ENCODE results near the gene ST6GALNAC4. TPM values are rescaled to one million over a fixed set of nuclear protein-coding genes. Genes with fewer than 3 reads are reported as not detected.

The ST6GALNAC4 gene
- total RNA-seq, 1 experiment from 2014 or later = 38.0 TPM

DNA sequence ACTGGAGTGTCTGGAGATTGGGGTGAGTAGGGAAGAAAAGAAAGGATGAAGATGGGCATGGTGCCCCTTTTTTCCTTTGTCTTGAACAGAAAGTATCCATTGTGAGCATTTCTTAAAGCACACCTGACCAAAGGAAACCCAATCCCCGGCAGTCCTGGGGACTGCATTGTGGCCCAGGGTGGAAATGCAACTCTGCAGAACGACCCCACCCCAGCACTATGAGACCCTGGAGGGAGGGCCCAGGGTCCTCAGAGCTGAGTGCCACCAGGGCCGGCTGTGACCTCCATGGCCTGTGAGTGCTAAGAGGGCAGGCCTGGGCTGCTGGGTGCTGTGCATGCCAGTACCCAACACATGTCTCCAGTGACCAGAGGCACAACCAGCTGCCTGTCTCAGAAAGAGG, 45.4 kb upstream of the ST6GALNAC4 start:
- peaks cover 88% of the 10 kb centered on the region for H3K4me1 ChIP-seq (ENCODE audit: control insufficient read depth, insufficient read depth, low read length)
- CTCF ChIA-PET = no interaction called here
- no TSS peak for BruUV-seq (replicated peaks)
- POLR2A ChIA-PET = no interaction called here
- no peaks in the 10 kb centered on the region for H3K36me3 ChIP-seq (ENCODE audit: control insufficient read depth, insufficient read depth, low read length)
- DNase-seq (ENCODE audit: low read depth, low spot score) (no peak), ATAC-seq (no peak)
- 0 out of 4 replicates have a peak overlapping the region, but pooled peaks of 1 of the 2 experiments have one; percentile 24 for H3K4me3 ChIP-seq (ENCODE audit: low read depth in 2 of 2, low read length in 2 of 2)
- H3K9me3 ChIP-seq (ENCODE audit: control insufficient read depth, insufficient read depth, low read depth, low read length) = no peaks in the 10 kb centered on the region
- intact Hi-C loops (cut with micrococcal nuclease; ENCODE audit: unreplicated experiment) = no loop called here
- TF ChIP-seq, protein P1, sequence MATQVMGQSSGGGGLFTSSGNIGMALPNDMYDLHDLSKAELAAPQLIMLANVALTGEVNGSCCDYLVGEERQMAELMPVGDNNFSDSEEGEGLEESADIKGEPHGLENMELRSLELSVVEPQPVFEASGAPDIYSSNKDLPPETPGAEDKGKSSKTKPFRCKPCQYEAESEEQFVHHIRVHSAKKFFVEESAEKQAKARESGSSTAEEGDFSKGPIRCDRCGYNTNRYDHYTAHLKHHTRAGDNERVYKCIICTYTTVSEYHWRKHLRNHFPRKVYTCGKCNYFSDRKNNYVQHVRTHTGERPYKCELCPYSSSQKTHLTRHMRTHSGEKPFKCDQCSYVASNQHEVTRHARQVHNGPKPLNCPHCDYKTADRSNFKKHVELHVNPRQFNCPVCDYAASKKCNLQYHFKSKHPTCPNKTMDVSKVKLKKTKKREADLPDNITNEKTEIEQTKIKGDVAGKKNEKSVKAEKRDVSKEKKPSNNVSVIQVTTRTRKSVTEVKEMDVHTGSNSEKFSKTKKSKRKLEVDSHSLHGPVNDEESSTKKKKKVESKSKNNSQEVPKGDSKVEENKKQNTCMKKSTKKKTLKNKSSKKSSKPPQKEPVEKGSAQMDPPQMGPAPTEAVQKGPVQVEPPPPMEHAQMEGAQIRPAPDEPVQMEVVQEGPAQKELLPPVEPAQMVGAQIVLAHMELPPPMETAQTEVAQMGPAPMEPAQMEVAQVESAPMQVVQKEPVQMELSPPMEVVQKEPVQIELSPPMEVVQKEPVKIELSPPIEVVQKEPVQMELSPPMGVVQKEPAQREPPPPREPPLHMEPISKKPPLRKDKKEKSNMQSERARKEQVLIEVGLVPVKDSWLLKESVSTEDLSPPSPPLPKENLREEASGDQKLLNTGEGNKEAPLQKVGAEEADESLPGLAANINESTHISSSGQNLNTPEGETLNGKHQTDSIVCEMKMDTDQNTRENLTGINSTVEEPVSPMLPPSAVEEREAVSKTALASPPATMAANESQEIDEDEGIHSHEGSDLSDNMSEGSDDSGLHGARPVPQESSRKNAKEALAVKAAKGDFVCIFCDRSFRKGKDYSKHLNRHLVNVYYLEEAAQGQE (IDR thresholded peaks at IDR 0.05; ENCODE audit: insufficient read depth in 1 of 2, low read depth in 2 of 2, low read length in 1 of 2) = no peak
- in situ Hi-C loops (cut with HindIII; ENCODE audit: low pct_unique_long_range_greater_than_20kb, low sequenced_read_pairs) = no loop called here
- H3K27me3 ChIP-seq (ENCODE audit: control insufficient read depth, insufficient read depth, low read length) = no peaks in the 10 kb centered on the region
- peak overlapping the region; percentile 88 for H3K27ac ChIP-seq (ENCODE audit: low read length)

DNA sequence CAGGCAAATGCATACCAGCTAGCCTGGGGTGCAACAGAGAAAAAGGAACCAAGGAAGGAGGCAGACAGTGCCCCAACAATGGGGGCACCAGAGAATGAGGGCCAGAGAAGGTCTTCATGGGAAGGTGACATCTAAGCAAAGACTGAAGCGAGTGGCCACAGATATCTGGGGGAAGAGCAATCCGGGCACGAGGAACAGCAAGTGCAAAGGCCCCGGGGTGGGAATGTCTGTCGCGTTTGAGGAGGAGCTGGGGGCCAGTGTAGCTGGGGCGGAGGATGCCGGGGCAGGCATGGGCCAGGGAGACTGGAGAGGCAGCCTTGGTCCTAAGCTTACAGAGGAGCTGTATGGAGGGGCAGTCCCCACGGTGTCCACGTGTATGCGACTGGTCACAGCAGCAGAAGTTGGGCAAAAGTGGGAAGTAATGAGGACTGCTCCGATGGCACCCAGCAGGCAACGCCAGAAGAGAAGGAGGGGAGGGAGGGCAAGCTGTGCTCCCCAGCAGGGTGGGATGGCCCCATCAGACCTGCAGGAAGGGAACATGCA, 44.8 kb upstream of the ST6GALNAC4 start:
- no TSS peak for BruUV-seq (replicated peaks)
- DNase-seq (ENCODE audit: low read depth, low spot score) (no peak), ATAC-seq (no peak)
- Histone ChIP-seq H3K36me3 (ENCODE audit: control insufficient read depth, insufficient read depth, low read length) (no peaks in the 10 kb centered on the region), H3K9me3 (ENCODE audit: control insufficient read depth, insufficient read depth, low read depth, low read length) (no peaks in the 10 kb centered on the region), H3K27ac (ENCODE audit: low read length) (peak overlapping the region; percentile 88), H3K4me3 (ENCODE audit: low read depth in 2 of 2, low read length in 2 of 2) (no peak overlapping the region), H3K27me3 (ENCODE audit: control insufficient read depth, insufficient read depth, low read length) (no peaks in the 10 kb centered on the region), H3K4me1 (ENCODE audit: control insufficient read depth, insufficient read depth, low read length) (peaks cover 86% of the 10 kb centered on the region)
- in situ Hi-C loops (cut with HindIII; ENCODE audit: low pct_unique_long_range_greater_than_20kb, low sequenced_read_pairs) = no loop called here
- intact Hi-C loops (cut with micrococcal nuclease; ENCODE audit: unreplicated experiment) = no loop called here
- no peak for TF ChIP-seq TCF7L2 (IDR thresholded peaks at IDR 0.05; ENCODE audit: low read depth, low read length)
- ChIA-PET POLR2A (no interaction called here), CTCF (interaction anchor here (0.6 kb wide), 1 partner anchor 36 kb away, joined by 5 read pairs; no protein-coding TSS in a partner anchor)

DNA sequence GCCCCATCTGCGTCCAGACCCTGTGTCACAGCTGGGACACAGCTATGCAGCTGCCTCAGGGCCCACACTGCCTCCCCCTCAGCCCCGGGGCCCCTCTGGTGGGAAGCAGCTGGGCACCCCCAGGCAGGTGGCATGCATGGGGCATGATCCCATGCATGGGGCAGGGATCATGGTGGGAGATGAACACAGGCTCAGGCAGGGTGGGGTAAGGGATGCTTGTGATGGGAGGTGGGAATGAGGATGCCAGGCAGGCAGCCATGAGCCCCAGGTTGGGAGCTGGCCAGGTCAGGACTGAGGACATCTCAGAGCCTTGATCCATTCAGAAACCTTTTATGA, 44.3 kb upstream of the ST6GALNAC4 start:
- H3K36me3 ChIP-seq (ENCODE audit: control insufficient read depth, insufficient read depth, low read length) = no peaks in the 10 kb centered on the region
- ChIA-PET POLR2A (no interaction called here), CTCF (interaction anchor here (0.6 kb wide), 1 partner anchor 36 kb away, joined by 5 read pairs; no protein-coding TSS in a partner anchor)
- no TSS peak for BruUV-seq (replicated peaks)
- DNase-seq (ENCODE audit: low read depth, low spot score) (no peak), ATAC-seq (no peak)
- in situ Hi-C loops (cut with HindIII; ENCODE audit: low pct_unique_long_range_greater_than_20kb, low sequenced_read_pairs) = no loop called here
- no peak for TF ChIP-seq TCF7L2 (IDR thresholded peaks at IDR 0.05; ENCODE audit: low read depth, low read length)
- no peak for TF ChIP-seq POLR2AphosphoS5 (IDR thresholded peaks at IDR 0.05; ENCODE audit: low read depth, low read length)
- TF ChIP-seq, protein P1 (IDR thresholded peaks at IDR 0.05; ENCODE audit: insufficient read depth in 1 of 2, low read depth in 2 of 2, low read length in 1 of 2) = no peak
- no peak for TF ChIP-seq SIN3A (IDR thresholded peaks at IDR 0.05; ENCODE audit: borderline replicate concordance, insufficient read depth, low read depth, low read length)
- TF ChIP-seq, protein P2, sequence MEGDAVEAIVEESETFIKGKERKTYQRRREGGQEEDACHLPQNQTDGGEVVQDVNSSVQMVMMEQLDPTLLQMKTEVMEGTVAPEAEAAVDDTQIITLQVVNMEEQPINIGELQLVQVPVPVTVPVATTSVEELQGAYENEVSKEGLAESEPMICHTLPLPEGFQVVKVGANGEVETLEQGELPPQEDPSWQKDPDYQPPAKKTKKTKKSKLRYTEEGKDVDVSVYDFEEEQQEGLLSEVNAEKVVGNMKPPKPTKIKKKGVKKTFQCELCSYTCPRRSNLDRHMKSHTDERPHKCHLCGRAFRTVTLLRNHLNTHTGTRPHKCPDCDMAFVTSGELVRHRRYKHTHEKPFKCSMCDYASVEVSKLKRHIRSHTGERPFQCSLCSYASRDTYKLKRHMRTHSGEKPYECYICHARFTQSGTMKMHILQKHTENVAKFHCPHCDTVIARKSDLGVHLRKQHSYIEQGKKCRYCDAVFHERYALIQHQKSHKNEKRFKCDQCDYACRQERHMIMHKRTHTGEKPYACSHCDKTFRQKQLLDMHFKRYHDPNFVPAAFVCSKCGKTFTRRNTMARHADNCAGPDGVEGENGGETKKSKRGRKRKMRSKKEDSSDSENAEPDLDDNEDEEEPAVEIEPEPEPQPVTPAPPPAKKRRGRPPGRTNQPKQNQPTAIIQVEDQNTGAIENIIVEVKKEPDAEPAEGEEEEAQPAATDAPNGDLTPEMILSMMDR (IDR thresholded peaks at IDR 0.05) = no peak
- no peak overlapping the region for H3K4me3 ChIP-seq (ENCODE audit: low read depth in 2 of 2, low read length in 2 of 2)
- H3K27ac ChIP-seq (ENCODE audit: low read length) = peak overlapping the region; percentile 88
- intact Hi-C loops (cut with micrococcal nuclease; ENCODE audit: unreplicated experiment) = no loop called here
- H3K9me3 ChIP-seq (ENCODE audit: control insufficient read depth, insufficient read depth, low read depth, low read length) = no peaks in the 10 kb centered on the region
- no peaks in the 10 kb centered on the region for H3K27me3 ChIP-seq (ENCODE audit: control insufficient read depth, insufficient read depth, low read length)
- peaks cover 86% of the 10 kb centered on the region for H3K4me1 ChIP-seq (ENCODE audit: control insufficient read depth, insufficient read depth, low read length)

Measured in Panc1 (cell line).